DND-41 (cell line): ENCODE results near the gene CHN1.
A peak's percentile ranks its signal among the peaks of the same experiment; 100 is the strongest.

Experiments used
- ATAC-seq: fragments of 200-7000 bp; cut with Tn5 transposase; 3 replicates; pipeline ENCODE4 v1.9.1; 2021; ENCODE audit warnings: low read depth; ENCODE audit not compliant: insufficient read depth
- DNase-seq: peaks from one replicate; pipeline ENCODE4 v3.0.0-alpha.2; 2020
- H2AFZ ChIP-seq: 2 replicates; pipeline ENCODE4 v1.6.0; 2012; ENCODE audit warnings: low read depth, low read length
- H3K27ac ChIP-seq: 2 replicates; pipeline ENCODE4 v1.5.1; 2012; ENCODE audit warnings: low read length, inconsistent platforms
- H3K27me3 ChIP-seq: fragments of 200-600 bp; sonication (generic); 2 replicates; pipeline ENCODE4 v1.6.0; 2012; ENCODE audit warnings: low read length, mild to moderate bottlenecking, inconsistent platforms; ENCODE audit not compliant: insufficient read depth, poor library complexity
- H3K36me3 ChIP-seq: 2 replicates; pipeline ENCODE4 v1.5.1; 2012; ENCODE audit warnings: low read length, inconsistent platforms; ENCODE audit not compliant: insufficient read depth
- H3K4me1 ChIP-seq: 2 replicates; pipeline ENCODE4 v1.5.1; 2012; ENCODE audit warnings: mild to moderate bottlenecking, low read length; ENCODE audit not compliant: insufficient read depth
- H3K4me2 ChIP-seq: 2 replicates; pipeline ENCODE4 v1.6.0; 2012; ENCODE audit warnings: mild to moderate bottlenecking, moderate library complexity, low read length, inconsistent platforms; ENCODE audit not compliant: insufficient read depth
- H3K4me3 ChIP-seq, 2 experiments: fragments of 200-600 bp in 1 of 2; shearing (Covaris generic) in 1 of 2; 2 replicates each; pipeline ENCODE4 v1.5.1; 2012 to 2016; ENCODE audit warnings: inconsistent platforms in 2 of 2, low read length in 2 of 2, mild to moderate bottlenecking in 2 of 2, low read depth in 1 of 2, moderate library complexity in 1 of 2
- H3K79me2 ChIP-seq: 2 replicates; pipeline ENCODE4 v1.6.0; 2012; ENCODE audit warnings: low read length, inconsistent platforms; ENCODE audit not compliant: insufficient read depth
- H3K9ac ChIP-seq: 2 replicates; pipeline ENCODE4 v1.6.0; 2012; ENCODE audit warnings: low read depth, mild to moderate bottlenecking, inconsistent platforms, low read length, moderate library complexity
- H3K9me3 ChIP-seq: 2 replicates; pipeline ENCODE4 v1.5.1; 2012; ENCODE audit warnings: low read length, moderate library complexity, mild to moderate bottlenecking, inconsistent platforms; ENCODE audit not compliant: insufficient read depth, severe bottlenecking
- H4K20me1 ChIP-seq: 2 replicates; pipeline ENCODE4 v1.6.0; 2012; ENCODE audit warnings: low read length; ENCODE audit not compliant: insufficient read depth
- CTCF ChIP-seq: IDR thresholded peaks from 2 replicates; pipeline ENCODE4 v1.5.1; 2012; ENCODE audit warnings: borderline replicate concordance, low read length, moderate library complexity, mild to moderate bottlenecking; ENCODE audit not compliant: poor library complexity, severe bottlenecking; ENCODE audit errors: extremely low read depth
- EZH2 ChIP-seq: IDR thresholded peaks from 3 replicates; pipeline ENCODE4 v1.6.1; 2012; ENCODE audit warnings: borderline replicate concordance, low read depth, mild to moderate bottlenecking, moderate library complexity, low read length, inconsistent platforms; ENCODE audit not compliant: severe bottlenecking

The CHN1 gene

DNA sequence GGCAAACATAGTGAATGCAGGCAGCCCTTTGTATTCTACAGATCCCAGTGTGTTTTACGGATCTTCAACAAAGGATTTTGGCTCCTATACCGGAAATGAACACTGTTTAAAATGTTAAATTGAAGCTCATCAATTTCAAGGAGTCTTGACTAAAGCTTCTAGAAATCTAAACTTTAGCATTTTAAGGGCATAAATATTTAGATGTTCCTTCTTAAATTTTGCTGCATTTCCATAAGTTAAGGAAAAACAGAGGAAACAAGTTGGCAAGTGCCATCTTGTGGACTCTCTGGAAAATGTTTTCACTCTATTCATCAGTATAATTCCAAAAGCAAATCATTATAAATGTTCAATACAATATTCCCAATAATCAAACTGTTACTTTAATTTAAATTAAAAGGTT is 19.6 kb downstream of the CHN1 start:
- no peaks in the 10 kb centered on the region for H3K27me3 ChIP-seq
- H3K9me3 ChIP-seq, result no peaks in the 10 kb centered on the region
- no peaks in the 10 kb centered on the region for H3K36me3 ChIP-seq
- H3K79me2 ChIP-seq, result no peaks in the 10 kb centered on the region
- H4K20me1 ChIP-seq, result no peaks in the 10 kb centered on the region
- H2AFZ ChIP-seq, result no peak overlapping the region
- H3K27ac ChIP-seq, result no peak overlapping the region
- TF ChIP-seq EZH2, result no peak
- TF ChIP-seq CTCF, result peak; percentile 48
- H3K4me3 ChIP-seq, result no peak overlapping the region
- ATAC-seq, result no peak
- DNase-seq, result no peak
- no peak overlapping the region for H3K4me2 ChIP-seq
- H3K4me1 ChIP-seq, result no peaks in the 10 kb centered on the region
- no peak overlapping the region for H3K9ac ChIP-seq

DNA sequence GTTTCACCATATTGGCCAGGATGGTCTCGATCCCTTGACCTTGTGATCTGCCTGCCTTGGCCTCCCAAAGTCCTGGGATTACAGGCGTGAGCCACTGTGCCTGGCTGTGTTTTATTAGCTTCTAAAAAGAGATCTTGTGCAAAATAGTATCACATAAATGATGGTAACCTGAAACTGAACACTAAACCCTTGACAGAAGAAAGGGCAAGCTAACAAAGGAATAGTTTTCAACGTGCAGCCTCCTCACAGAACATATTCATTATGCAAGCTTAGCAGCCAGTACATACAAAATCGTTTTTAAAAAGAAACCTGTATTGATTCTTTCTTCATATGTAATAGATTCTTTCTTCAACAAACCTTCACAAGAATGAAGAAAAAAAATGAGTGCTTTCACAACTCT is 20.6 kb downstream of the CHN1 start:
- Histone ChIP-seq H3K4me2 (no peak overlapping the region), H3K9me3 (no peaks in the 10 kb centered on the region), H3K9ac (no peak overlapping the region), H2AFZ (no peak overlapping the region), H4K20me1 (no peaks in the 10 kb centered on the region), H3K4me1 (no peaks in the 10 kb centered on the region), H3K36me3 (no peaks in the 10 kb centered on the region), H3K27me3 (no peaks in the 10 kb centered on the region), H3K79me2 (no peaks in the 10 kb centered on the region), H3K4me3 (no peak overlapping the region), H3K27ac (no peak overlapping the region)
- DNase-seq (no peak), ATAC-seq (no peak)
- no peak for TF ChIP-seq CTCF
- no peak for TF ChIP-seq EZH2

DNA sequence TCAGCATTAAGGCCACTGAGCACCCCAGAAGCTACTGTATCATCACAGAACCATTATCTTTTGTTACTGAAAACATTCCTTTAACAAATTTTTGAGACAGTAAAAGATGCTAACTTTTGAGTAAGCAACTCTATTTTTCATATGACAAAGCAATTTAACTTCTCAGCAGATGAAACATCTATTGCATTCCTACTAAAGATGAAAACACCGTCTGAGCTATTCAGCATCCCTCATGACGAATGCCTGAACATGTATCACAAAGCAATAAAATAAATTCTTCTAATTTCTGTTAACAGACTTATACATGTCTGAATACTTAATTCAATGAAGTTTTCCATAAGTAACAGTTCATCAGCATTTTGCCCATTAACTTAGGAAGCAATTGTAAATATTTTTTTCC is 23.9 kb downstream of the CHN1 start:
- no peak overlapping the region for H2AFZ ChIP-seq
- H4K20me1 ChIP-seq, result no peaks in the 10 kb centered on the region
- no peak overlapping the region for H3K4me3 ChIP-seq
- H3K36me3 ChIP-seq, result no peaks in the 10 kb centered on the region
- H3K9me3 ChIP-seq, result no peaks in the 10 kb centered on the region
- H3K27me3 ChIP-seq, result no peaks in the 10 kb centered on the region
- no peaks in the 10 kb centered on the region for H3K79me2 ChIP-seq
- no peak overlapping the region for H3K27ac ChIP-seq
- ATAC-seq, result no peak
- no peak overlapping the region for H3K4me2 ChIP-seq
- H3K9ac ChIP-seq, result no peak overlapping the region
- no peak for DNase-seq
- H3K4me1 ChIP-seq, result no peaks in the 10 kb centered on the region
- TF ChIP-seq EZH2 (no peak), CTCF (no peak)

DNA sequence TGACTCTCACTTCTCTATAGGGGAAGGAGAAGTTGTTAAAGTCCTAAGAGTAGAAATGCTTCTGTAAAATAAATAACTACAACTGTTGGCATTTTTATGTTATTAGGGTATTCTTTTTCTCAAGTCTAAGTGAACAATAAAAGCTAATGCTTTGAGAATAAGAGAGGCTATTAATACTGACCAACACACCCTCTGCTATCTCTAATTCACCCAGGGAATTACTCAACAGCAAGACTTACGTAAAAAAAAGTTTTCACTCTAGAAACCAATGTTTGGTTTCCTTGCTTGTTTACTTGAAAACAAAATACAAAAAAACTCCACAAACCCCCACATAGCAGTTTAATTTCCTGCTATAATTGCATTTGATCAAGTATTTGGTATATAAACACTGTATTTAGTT is 25.2 kb downstream of the CHN1 start:
- Histone ChIP-seq H3K27ac (no peak overlapping the region), H3K4me3 (no peak overlapping the region)
- DNase-seq, result no peak

More for the DNA sequence above, 25.2 kb downstream of the CHN1 start:
- no peak for TF ChIP-seq EZH2
- no peak for TF ChIP-seq CTCF
- no peak overlapping the region for H2AFZ ChIP-seq
- H4K20me1 ChIP-seq, result no peaks in the 10 kb centered on the region
- no peaks in the 10 kb centered on the region for H3K36me3 ChIP-seq
- no peaks in the 10 kb centered on the region for H3K79me2 ChIP-seq
- ATAC-seq, result no peak
- H3K4me2 ChIP-seq, result no peak overlapping the region
- no peaks in the 10 kb centered on the region for H3K4me1 ChIP-seq
- H3K27me3 ChIP-seq, result no peaks in the 10 kb centered on the region
- H3K9me3 ChIP-seq, result no peaks in the 10 kb centered on the region
- H3K9ac ChIP-seq, result no peak overlapping the region
